Activated T-helper 9 cell treated with anti-CD3 and anti-CD28 coated beads, Interleukin-2, amount 50 U/mL, for 16 hours (primary cell): ENCODE measurements around the gene TOGARAM2.

Experiments
- DNase-seq: peaks from one replicate; pipeline ENCODE4 v3.0.0-alpha.2; 2020; ENCODE audit warnings: low read depth

The TOGARAM2 gene

DNA sequence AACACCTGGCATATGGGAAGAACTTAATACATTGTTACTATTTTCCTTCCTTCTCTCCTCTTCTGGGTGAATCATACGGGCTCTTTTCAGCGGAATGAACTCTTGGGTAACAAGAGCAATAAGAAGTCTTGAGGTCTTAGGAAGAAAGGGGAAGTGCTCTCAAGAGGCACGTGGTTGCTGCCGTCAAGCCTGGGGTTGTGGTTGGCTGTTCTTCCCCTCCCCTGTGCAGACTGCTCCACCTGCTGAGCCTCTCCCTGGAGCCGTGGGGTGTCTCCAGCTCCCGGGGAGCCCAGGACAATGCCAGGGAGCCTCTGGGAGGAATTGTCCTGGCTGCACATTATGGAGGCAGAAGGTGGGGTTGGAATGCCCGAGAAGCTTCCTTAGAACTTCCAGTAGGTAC lies 19.4 kb downstream of the TOGARAM2 start:
- no peak for DNase-seq

DNA sequence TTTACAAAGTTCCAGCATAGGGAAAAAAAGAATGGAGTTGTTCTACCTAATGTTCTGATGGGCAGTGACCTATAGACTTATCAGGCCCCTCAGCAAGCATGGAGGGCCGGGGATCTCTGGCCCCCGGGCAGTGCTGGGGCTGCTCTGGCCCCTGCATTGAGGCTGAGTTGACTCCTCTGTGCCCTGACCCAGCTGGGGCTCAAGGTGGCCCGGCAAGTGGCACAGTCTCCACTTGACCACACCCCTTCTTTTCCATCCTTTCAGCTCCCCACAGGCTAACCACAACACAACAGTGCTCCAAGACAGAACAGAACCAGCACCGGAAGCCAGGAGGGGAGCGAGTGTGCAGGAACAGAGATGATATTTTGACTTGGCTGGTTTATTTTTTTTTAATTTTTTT lies 19.9 kb downstream of the TOGARAM2 start:
- no peak for DNase-seq

GRCh38 chr2:29001806-29002205 lies 20.7 kb downstream of the TOGARAM2 start:
- no peak for DNase-seq

GRCh38 chr2:29004755-29005154 lies 23.7 kb downstream of the TOGARAM2 start:
- DNase-seq: no peak

- no peak for DNase-seq
Measured at GRCh38 chr2:29005331-29005730, 24.2 kb downstream of the TOGARAM2 start.

DNA sequence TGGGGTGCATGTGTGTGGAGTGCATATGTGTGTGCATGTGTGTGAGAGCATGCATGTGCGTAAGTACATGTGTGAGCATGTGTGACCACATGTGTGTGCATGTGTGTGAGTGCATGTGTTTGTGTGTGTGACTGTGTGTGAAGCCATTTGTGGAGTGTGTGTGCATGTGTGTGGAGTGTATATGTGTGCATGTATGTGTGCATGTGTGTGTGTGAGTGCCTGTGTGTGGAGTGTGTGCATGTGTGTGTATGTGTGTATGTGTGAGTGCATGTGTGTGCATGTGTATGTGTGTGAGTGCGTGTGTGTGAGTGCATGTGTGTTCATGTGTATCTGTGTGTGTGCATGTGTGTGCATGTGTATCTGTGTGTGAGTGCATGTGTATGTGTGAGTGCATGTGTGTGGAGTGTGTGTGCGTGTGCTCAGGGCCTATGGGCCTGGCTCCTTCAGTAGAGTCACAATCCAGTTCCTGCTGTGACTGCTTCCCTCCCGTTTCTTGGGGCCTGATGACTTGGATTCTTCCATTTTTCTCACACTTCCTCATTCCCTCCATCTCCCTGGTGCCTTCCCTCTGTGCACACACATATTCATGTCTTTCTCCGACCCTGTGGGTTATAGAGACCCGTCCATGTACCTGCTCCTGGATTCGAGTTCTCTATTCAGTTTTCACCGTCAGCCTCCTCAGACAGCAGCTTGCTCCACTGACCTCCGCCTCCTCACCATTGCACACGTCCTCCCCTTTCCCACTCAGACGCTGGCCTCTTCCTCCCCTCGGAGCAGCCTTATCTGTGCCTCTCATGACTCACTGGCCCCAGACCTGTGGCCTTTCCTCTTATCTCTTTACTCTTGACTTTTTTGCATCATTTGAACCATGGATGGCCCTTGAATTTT lies 25.2 kb downstream of the TOGARAM2 start:
- no peak for DNase-seq

DNA sequence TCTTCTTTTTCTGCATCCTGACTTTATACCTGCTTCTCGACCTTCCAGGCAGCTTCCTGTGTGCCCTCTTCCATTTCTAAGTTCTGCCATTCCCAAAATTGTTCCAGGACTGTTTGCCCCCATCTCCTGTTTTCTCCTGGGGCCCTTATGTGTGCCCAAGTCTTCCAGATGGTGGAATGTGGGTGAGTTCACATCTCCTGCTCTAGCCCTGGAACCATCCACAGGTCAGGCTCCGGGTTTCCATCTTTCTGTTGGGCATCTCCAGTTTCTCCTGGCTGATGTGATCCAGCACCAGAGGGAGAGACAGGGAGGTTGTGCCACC lies 25.8 kb downstream of the TOGARAM2 start:
- no peak for DNase-seq

GRCh38 chr2:29009270-29009669 lies 28.2 kb downstream of the TOGARAM2 start:
- no peak for DNase-seq

- no peak for DNase-seq
Measured at GRCh38 chr2:29009711-29010677, 28.9 kb downstream of the TOGARAM2 start.

DNA sequence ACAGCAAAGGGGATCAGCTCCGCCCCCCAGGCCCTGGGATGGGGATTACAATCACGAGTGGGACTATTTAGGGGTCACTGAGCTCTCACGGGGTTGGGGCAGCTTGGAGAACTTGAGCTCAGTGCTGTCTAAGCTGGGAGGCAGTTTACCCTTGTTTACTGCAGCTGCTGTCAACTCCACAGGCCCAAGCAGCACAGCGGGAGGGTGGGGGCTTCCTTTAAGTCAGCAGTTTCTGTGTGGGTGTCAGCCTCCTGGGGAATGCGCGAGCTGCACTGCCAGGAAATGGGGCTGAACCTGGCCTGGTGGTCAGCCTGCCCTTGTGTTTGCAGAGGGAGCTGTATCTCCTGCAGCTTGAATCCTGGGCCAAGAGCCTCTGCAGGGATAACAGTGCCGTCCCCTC lies 29.8 kb downstream of the TOGARAM2 start:
- DNase-seq: no peak

- peak; percentile 48 for DNase-seq
Measured at GRCh38 chr2:29011418-29012060, 30.4 kb downstream of the TOGARAM2 start.

DNA sequence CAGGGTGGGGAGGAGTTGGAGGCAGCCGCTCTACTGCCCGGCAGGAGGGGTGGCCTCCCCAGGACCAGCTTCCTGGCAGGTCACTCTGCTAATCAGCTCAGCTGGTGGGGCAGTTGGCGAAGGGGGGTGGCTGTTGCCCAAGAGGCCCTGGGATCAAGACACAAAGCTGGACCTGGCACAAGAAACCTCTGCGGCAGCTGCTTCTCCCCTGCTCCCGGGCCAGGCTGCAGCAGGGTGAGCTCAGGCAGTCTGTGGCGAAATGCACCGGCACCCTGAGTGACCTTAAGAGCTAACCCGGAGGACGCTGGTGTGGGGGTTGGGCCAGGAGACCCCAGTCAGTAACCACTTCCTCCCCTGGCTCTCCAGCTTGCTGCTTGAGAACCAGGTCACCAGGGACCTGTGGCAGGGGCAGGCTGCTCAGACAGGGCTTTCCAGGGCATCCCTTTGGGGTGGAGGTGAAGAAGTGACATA lies 31.1 kb downstream of the TOGARAM2 start:
- DNase-seq: no peak

- DNase-seq: no peak
Measured at GRCh38 chr2:29013057-29013780, 32.1 kb downstream of the TOGARAM2 start.

GRCh38 chr2:29014331-29014730 lies 33.2 kb downstream of the TOGARAM2 start:
- no peak for DNase-seq

- DNase-seq: peak; percentile 54
Measured at GRCh38 chr2:29014811-29015421, 33.8 kb downstream of the TOGARAM2 start.

DNA sequence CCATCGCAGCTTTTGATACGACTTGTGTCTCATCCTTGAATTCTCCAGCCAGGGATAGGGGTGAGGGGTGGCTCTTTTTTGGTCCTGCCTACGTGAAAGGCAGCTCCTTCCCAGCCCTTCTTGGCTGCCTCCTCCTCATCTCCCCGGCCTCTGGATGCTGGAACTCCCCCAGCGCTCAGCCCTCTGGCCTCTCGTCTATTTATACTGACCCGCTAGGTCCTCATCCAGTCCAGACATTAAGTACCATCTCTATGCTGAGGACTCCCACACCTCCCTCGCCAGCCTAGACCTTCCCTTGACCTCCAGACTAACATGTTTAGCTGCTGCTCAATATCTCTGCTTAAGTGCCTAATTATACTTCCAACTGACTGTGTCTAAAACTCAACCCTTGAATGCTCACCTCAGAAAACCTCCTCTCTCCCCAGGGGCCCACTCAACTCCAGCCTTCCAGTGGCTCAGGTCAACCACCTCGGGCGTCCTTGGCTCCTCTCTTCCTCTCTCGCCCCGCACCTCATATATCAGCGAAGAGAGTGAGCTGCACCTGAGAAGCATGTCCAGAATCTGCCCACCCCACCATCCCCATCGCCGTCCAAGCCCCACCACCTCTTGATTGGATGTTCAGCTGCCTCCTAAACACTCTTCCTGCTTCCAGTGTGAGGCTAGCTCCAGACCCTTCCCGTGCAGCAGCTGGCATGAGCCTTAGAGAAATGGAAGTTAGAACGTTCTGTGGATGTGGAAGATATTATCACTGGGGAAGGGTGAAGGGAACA lies 34.8 kb downstream of the TOGARAM2 start:
- no peak for DNase-seq

GRCh38 chr2:29016504-29016903 lies 35.4 kb downstream of the TOGARAM2 start:
- DNase-seq: no peak

GRCh38 chr2:29017716-29018435 lies 36.8 kb downstream of the TOGARAM2 start:
- no peak for DNase-seq

- DNase-seq: no peak
Measured at GRCh38 chr2:29021886-29022285, 40.8 kb downstream of the TOGARAM2 start.

DNA sequence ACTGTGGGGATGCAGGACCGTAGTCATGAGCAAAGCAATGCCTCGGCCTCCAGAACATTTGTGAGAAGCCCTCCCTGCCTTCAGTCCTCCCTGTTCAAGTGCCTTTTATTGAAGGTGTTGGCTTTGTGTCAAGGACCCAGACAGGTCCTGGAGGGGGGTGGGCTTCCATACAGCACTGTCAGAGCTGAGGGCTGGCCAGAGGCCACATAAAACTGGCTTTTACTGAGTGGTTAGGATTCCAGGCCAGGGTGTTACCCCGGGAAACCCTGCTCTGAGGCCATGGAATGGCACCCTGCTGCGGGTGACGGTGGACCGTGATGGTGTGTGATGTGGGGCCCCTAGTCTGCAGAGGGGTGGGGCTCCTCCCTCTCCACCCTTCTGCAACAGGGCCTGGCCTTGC lies 41.6 kb downstream of the TOGARAM2 start:
- DNase-seq: no peak
